HG03064 (cell line): ENCODE results near the gene LMF1.

ENCODE experiments used
- ATAC-seq: cut with Tn5 transposase; IDR thresholded peaks from one replicate; pipeline ENCODE4 v1.9.1; 2021; ENCODE audit warnings: low read depth; ENCODE audit not compliant: unreplicated experiment

Gene LMF1

DNA sequence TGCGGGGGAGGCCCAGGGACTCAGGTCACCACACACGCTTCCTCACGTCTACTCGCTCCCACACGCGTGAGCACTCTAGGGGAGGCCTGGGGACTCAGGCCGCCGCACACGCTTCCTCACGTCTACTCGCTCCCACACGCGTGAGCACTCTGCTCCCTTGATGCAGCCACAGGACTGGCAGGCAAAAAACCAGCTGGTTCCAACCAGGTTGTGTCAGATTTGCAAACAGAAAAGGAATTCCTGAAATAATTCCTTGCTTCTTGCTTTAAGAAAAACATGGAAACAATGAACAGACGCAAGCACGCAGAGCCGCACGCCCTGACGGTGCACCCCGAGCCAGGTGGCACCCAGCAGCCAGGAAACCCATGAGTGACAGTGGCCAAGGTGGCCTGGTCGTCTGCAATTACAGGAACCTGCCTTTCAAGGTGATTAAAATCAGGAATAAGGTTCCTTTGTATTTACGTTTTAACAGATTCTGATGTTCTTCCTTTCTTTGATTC, 37.9 kb downstream of the LMF1 start:
- ATAC-seq, result no peak

GRCh38 chr16:931626-932500, 38.9 kb downstream of the LMF1 start:
- ATAC-seq, result no peak

DNA sequence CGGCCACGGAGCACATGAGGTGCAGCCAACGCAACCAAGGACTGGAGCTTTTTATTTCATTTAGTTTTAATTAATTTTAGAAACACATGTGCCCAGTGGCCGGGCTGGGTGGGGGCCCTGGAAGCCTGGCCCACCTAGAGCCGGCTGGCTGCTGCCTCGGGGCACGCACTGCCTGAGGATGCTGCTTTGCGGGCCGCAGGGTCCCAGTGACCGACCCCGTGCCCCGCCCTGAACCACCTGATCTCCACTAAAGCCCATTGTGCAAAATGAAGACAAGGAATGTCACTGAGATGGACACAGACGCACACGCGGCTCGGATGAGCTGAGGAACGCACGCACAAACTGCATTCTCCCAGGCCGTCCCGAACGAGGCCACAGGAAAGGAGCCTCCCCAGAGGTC, 39.6 kb downstream of the LMF1 start:
- ATAC-seq, result no peak

GRCh38 chr16:930511-930910, 40.3 kb downstream of the LMF1 start:
- no peak for ATAC-seq

GRCh38 chr16:930076-930475, 40.7 kb downstream of the LMF1 start:
- ATAC-seq, result no peak

GRCh38 chr16:929227-930073, 41.3 kb downstream of the LMF1 start:
- no peak for ATAC-seq

DNA sequence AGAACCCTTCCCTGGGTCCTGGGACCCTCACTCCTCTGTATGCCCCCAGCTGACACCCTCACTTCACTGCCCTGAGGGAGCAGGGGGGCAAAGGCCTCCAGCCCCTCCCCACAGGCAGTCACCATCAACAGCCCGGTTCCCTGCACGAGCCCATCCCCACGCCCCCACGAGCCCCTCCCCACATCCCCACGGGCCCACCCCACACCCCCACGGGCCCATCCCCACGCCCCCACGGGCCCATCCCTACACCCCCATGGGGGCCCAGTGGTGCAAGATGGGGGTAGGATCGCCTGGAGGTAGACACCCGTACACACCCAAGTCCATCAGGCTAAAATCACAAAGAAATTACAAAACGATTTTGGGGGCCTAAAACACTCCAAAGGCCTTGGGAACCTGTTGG, 42.3 kb downstream of the LMF1 start:
- ATAC-seq, result no peak

- no peak for ATAC-seq
Measured at GRCh38 chr16:927931-928330, 42.9 kb downstream of the LMF1 start.

DNA sequence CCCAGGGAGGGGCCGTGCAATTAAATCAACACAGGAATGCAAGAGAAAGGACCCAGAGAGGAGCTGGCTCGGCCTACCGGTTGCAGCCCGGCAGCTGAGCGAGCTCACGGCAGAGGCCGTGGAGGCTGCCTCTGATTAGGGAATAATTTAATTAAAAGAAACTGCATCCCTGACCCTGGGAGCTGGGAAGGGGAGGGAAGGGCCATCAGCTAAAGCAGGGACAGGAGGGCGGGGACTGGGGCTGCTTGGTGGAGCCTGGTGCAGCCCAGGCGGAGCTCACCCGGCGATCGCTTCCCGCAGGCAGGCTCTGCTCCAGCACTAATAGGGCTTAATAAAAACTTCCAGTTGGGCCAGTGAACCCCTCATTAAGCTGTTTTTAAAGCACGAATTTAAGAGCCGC, 43.4 kb downstream of the LMF1 start:
- no peak for ATAC-seq

DNA sequence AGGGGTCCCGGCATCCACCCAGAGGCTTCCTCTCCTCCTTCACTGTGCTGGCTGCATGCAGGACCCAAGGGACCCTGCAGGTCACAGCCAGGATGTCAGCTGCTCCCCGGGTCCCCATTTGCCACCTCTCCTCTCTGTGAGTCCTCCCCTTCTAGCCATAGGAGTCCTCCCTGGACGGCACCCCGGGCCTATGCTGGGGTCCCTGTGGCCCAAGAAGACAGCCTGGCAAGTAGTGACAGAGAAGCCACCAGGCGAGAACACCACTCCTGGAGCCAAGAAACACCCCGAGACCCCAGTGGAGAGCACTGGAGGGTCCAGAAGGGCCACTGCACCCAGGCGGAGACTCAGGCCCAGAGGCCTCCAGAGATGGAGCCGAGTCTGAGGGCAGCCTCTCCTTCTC, 44.1 kb downstream of the LMF1 start:
- no peak for ATAC-seq

DNA sequence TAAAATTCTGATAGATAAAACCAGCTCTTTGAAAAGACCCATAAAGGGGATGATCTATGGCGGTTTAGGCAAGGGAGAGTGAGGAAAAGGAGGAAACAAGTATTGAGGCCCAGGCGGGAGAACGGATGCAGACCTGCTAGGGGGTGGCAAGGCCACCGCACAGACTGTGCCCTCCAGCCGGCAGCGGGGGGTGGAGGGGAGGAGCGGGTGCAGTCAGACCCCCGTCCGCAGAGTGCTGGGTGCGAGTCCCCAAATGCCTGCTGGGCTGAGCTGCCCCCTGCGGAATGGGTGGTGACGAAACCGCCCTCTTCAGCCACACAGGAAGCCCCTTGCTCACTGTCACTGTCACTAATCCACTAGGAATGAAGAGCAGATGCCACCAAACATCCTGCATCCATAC, 46.0 kb downstream of the LMF1 start:
- ATAC-seq, result no peak

GRCh38 chr16:924063-924462, 46.7 kb downstream of the LMF1 start:
- no peak for ATAC-seq

DNA sequence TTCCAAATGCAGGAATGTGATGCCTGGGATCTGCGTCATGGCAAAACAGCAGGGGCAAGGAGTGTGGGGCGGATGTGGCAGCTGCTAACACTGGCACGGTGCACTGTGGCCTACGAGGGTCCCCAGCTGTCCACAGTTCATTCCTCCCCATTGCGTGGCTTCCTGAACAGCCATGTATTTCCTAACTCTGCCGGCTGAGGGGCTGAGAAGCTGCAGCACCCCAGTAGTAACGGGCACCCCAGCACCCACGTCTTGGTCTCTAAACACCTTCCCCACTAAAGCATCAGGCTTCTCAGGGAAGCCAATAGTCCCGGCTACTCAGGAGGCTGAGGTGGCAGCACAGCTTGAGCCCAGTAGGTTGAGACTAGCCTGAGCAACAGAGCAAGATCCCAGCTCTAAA, 47.6 kb downstream of the LMF1 start:
- no peak for ATAC-seq

- ATAC-seq, result no peak
Measured at GRCh38 chr16:922051-922450, 48.7 kb downstream of the LMF1 start.

- ATAC-seq, result no peak
Measured at GRCh38 chr16:921321-921905, 49.4 kb downstream of the LMF1 start.

- ATAC-seq, result no peak
Measured at GRCh38 chr16:920717-921116, 50.1 kb downstream of the LMF1 start.

GRCh38 chr16:920051-920681, 50.6 kb downstream of the LMF1 start:
- ATAC-seq, result no peak

DNA sequence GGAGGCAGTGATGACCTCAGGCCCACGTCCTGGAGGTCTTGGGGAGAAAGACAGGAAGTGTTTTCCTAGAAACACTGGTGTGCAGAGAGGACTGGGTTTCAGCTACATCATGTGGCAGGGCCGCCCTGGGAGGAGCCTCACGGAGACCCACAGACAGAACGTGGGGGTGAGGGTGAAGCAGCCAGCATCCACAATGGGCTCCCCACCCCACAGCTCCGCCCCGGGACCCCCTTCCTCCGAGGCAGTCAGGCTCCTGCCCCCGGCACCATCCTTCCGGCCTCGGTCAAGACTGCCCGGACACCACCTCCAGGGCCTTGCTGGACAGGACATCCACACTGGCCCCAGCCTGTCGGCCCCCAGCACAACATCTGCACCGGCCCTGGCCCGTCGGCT, 51.1 kb downstream of the LMF1 start:
- no peak for ATAC-seq

- no peak for ATAC-seq
Measured at GRCh38 chr16:918741-919657, 51.8 kb downstream of the LMF1 start.

GRCh38 chr16:918068-918467, 52.7 kb downstream of the LMF1 start:
- ATAC-seq, result no peak
